Psoas muscle (tissue), 8 donors: Measurements from ENCODE around the gene TICAM2. TPM values are rescaled to one million over a fixed set of nuclear protein-coding genes. Genes with fewer than 3 reads are reported as not detected.
A peak's percentile ranks its signal among the peaks of the same experiment; 100 is the strongest.

Experiments
- ATAC-seq, 4 donors: fragments of 200-7000 bp; cut with Tn5 transposase; one replicate each; pipeline ENCODE4 v1.9.1; 2020; ENCODE audit warnings: moderate library complexity in 3 of 4, mild to moderate bottlenecking in 2 of 4
- DNase-seq, 2 donors: peaks; one replicate each; pipeline ENCODE4 v3.0.0-alpha.2; 2020
- H3K27ac ChIP-seq: fragments of 200-600 bp; one replicate; pipeline ENCODE4 v1.8.0; 2022
- H3K27me3 ChIP-seq, 3 donors: fragments of 200-600 bp in 1 of 3; one replicate each; pipeline versions ENCODE4 v1.6.1 to v1.8.0; 2013 to 2022; ENCODE audit warnings: low read length in 2 of 3, mild to moderate bottlenecking in 2 of 3, moderate library complexity in 1 of 3; ENCODE audit not compliant: insufficient read depth in 3 of 3
- H3K36me3 ChIP-seq, 2 donors: fragments of 200-600 bp in 1 of 2; one replicate each; pipeline versions ENCODE4 v1.6.1 to v1.8.0; 2013 to 2022; ENCODE audit warnings: low read depth in 1 of 2, mild to moderate bottlenecking in 1 of 2, moderate library complexity in 1 of 2; ENCODE audit not compliant: insufficient read depth in 1 of 2
- H3K4me1 ChIP-seq: fragments of 200-600 bp; one replicate; pipeline ENCODE4 v1.8.0; 2022
- H3K4me3 ChIP-seq: fragments of 200-600 bp; one replicate; pipeline ENCODE4 v1.8.0; 2022; ENCODE audit warnings: mild to moderate bottlenecking
- H3K9me3 ChIP-seq: fragments of 200-600 bp; one replicate; pipeline ENCODE4 v1.8.0; 2022
- CTCF ChIP-seq: fragments of 200-600 bp; IDR thresholded peaks from one replicate; pipeline ENCODE4 v1.8.0; 2022; ENCODE audit warnings: antibody characterized with exemption
- WGBS, 3 donors: extraction: QIAGEN DNeasy Blood & Tissue Kit; methylation state at CpG; one replicate each; pipeline versions ENCODE4 v1.1.6 to v1.1.7; 2013; 5-methylcytosine and 5-hydroxymethylcytosine counted together
- intact Hi-C, 2 donors: fragments of 100-400 bp; cut with DNase I; formaldehyde crosslinking; loops; one replicate each; pipeline versions ENCODE4 v1.11.0 to v1.14.2; 2022
- polyA plus RNA-seq, 3 donors: library from polyadenylated mRNA; stranded (reverse); fragments of 200-250 nt; gene quantifications; one replicate each; pipeline ENCODE4 v1.2.3, GENCODE V29; 2013
- total RNA-seq, 4 donors: library from RNA; stranded (reverse); fragmentation: NEBNext Ultra II Directional in 2 of 4; extraction: Animal tissue kit (Norgen Biotek cat#: 25700) in 2 of 4; gene quantifications; one replicate each; pipeline versions ENCODE4 v1.2.1 to v1.2.4, GENCODE V29; 2021 to 2023
- donor health status: healthy with polysubstance abuse.
- donor health status: DM: no; HTN: no; CAD: no; lungs with moderate emphysema.
- donor health status: Bipolar disorder and iron deficiency.
- donor health status: healthy.
- donor health status: DM: yes; HTN: yes; CAD: no.
- donor health status: DM: no; HTN: no; CAD: no.
- donor health status: DM: no; HTN: no; CAD: no.
- donor health status: DM: yes; HTN: yes; CAD: no.

TICAM2 gene
- total and polyA plus RNA-seq, 7 donors = 0.63 to 4.9 (median 1.3) TPM

GRCh38 chr5:115565233-115565632, 37.0 kb downstream of the TICAM2 start:
- 45 to 63% (median 50%) methylated on average over 2 of the region's 2 CpGs for WGBS, 3 donors
- peak in 1 of 4 donors; percentile 20 for ATAC-seq

GRCh38 chr5:115561176-115561575, 41.1 kb downstream of the TICAM2 start:
- Histone ChIP-seq H3K36me3 (no peaks in the 10 kb centered on the region), H3K9me3 (no peaks in the 10 kb centered on the region), H3K4me3 (no peak overlapping the region), H3K27me3 (no peaks in the 10 kb centered on the region), H3K27ac (no peak overlapping the region), H3K4me1 (peaks cover 17% of the 10 kb centered on the region)
- DNase-seq (no peak), ATAC-seq (no peak)
- no peak for TF ChIP-seq CTCF
- intact Hi-C loops = no loop called here
- 88 to 95% (median 93%) methylated on average over 3 of the region's 3 CpGs for WGBS, 3 donors

More at GRCh38 chr5:115565233-115565632, 37.0 kb downstream of the TICAM2 start:
- TF ChIP-seq CTCF = no peak
- Histone ChIP-seq H3K36me3 (no peaks in the 10 kb centered on the region), H3K4me3 (no peak overlapping the region), H3K9me3 (no peaks in the 10 kb centered on the region), H3K27ac (no peak overlapping the region), H3K4me1 (peaks cover 13% of the 10 kb centered on the region), H3K27me3 (no peaks in the 10 kb centered on the region)
- intact Hi-C loops = no loop called here
- no peak for DNase-seq

GRCh38 chr5:115559524-115559923, 42.8 kb downstream of the TICAM2 start:
- no peaks in the 10 kb centered on the region for H3K36me3 ChIP-seq
- peak overlapping the region; percentile 3 for H3K27ac ChIP-seq
- TF ChIP-seq CTCF = no peak
- no peak overlapping the region for H3K4me3 ChIP-seq
- no peaks in the 10 kb centered on the region for H3K9me3 ChIP-seq
- no peaks in the 10 kb centered on the region for H3K27me3 ChIP-seq
- DNase-seq (no peak), ATAC-seq (peak; percentile 66 to 74 (median 73))
- H3K4me1 ChIP-seq = peaks cover 17% of the 10 kb centered on the region
- intact Hi-C loops = no loop called here

GRCh38 chr5:115558388-115558956, 43.8 kb downstream of the TICAM2 start:
- intact Hi-C loops = no loop called here
- Histone ChIP-seq H3K27ac (peak overlapping the region; percentile 3), H3K36me3 (no peaks in the 10 kb centered on the region), H3K4me1 (peaks cover 17% of the 10 kb centered on the region), H3K4me3 (no peak overlapping the region), H3K27me3 (no peaks in the 10 kb centered on the region), H3K9me3 (no peaks in the 10 kb centered on the region)
- ATAC-seq = peak in 3 of 4 donors; percentile 68 to 85 (median 72)
- no peak for TF ChIP-seq CTCF
- 54 to 70% (median 57%) methylated on average over 4 of the region's 4 CpGs for WGBS, 3 donors
- DNase-seq = no peak
